HK-2 (cell line): ENCODE data around the gene IFT27.
A peak's percentile ranks its signal among the peaks of the same experiment; 100 is the strongest.
"Not testable (repeated sequence)": the region's sequence is repeated elsewhere in the genome, so short reads cannot be mapped to it uniquely, and the experiment has no call there.

Source experiments
- DNase-seq: peaks from one replicate; pipeline ENCODE4 v3.0.0-alpha.2; 2018; ENCODE audit not compliant: unreplicated experiment

Gene IFT27

GRCh38 chr22:36765131-36765942, 10.6 kb downstream of the IFT27 start:
- no peak for DNase-seq

GRCh38 chr22:36764641-36765040, 11.3 kb downstream of the IFT27 start:
- DNase-seq = no peak

- no peak for DNase-seq
Observed at GRCh38 chr22:36764060-36764459, 11.9 kb downstream of the IFT27 start.

- no peak for DNase-seq
Observed at GRCh38 chr22:36763576-36763975, 12.3 kb downstream of the IFT27 start.

GRCh38 chr22:36762687-36763260, 13.1 kb downstream of the IFT27 start:
- DNase-seq = no peak

GRCh38 chr22:36761553-36762240, 14.2 kb downstream of the IFT27 start:
- DNase-seq = no peak

GRCh38 chr22:36760786-36761185, 15.1 kb downstream of the IFT27 start:
- no peak for DNase-seq

- no peak for DNase-seq
Observed at GRCh38 chr22:36759481-36760159, 16.3 kb downstream of the IFT27 start.

GRCh38 chr22:36758792-36759271, 17.1 kb downstream of the IFT27 start:
- no peak for DNase-seq

GRCh38 chr22:36757668-36758211, 18.2 kb downstream of the IFT27 start:
- DNase-seq = peak; percentile 65

- no peak for DNase-seq
Observed at GRCh38 chr22:36756746-36757655, 18.9 kb downstream of the IFT27 start.

- no peak for DNase-seq
Observed at GRCh38 chr22:36756031-36756430, 19.9 kb downstream of the IFT27 start.

- DNase-seq = no peak
Observed at GRCh38 chr22:36755316-36755715, 20.6 kb downstream of the IFT27 start.

GRCh38 chr22:36754881-36755280, 21.0 kb downstream of the IFT27 start:
- DNase-seq = not testable (repeated sequence)

- DNase-seq = no peak
Observed at GRCh38 chr22:36753916-36754315, 22.0 kb downstream of the IFT27 start.

- no peak for DNase-seq
Observed at GRCh38 chr22:36753120-36753802, 22.7 kb downstream of the IFT27 start.

- no peak for DNase-seq
Observed at GRCh38 chr22:36746375-36746970, 29.4 kb downstream of the IFT27 start.

GRCh38 chr22:36745301-36745995, 30.5 kb downstream of the IFT27 start:
- DNase-seq = no peak

- no peak for DNase-seq
Observed at GRCh38 chr22:36744791-36745190, 31.1 kb downstream of the IFT27 start.
